GM19468 (cell line): ENCODE data around the gene SYNE1.

Experiments
- ATAC-seq: cut with Tn5 transposase; IDR thresholded peaks from one replicate; pipeline ENCODE4 v1.9.1; 2021; ENCODE audit warnings: mild to moderate bottlenecking, moderate library complexity, moderate number of reproducible peaks; ENCODE audit not compliant: unreplicated experiment; ENCODE audit errors: extremely low read depth

SYNE1 gene

DNA sequence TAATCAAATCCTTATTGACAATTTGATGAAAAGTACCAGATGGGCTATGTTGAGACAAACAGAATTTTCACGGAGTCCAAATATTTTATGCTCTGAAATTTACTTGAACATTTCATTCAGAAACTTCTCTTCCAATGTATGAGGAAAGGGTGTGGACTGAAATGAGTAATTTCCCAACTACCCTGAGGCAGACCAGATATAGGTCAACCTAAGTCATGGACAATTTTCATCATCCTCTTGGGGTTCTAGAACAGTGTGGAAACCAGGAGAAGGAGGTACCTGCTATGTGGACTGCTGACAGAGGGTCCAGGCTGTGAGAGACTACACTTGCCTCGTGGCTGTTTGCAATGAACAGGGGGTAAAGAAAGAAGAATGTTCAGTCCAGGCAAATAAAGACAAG is 506.7 kb downstream of the SYNE1 start:
- ATAC-seq, result no peak

DNA sequence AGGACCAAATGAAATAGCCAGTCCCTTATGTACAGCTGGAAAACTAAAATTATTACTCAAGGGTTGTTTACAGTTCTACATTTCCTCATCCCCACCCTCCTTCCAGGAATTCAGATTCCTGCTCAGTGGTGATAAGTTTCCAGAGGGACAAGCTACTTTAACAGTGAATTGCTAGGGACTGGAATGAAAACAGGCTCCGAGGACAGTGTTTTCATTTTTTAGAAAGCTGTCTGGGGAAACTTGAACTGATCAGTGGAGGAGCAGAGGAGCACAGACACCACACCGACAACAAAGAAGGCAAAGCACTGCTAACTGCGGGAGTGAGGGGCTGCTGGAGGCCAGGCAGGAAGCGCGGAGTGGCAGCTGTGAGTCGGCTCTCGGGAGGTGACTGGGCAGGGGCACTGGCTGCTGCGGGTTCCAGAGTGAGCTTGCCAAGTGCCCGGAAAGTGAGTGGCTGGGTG is 507.4 kb downstream of the SYNE1 start:
- ATAC-seq, result no peak

DNA sequence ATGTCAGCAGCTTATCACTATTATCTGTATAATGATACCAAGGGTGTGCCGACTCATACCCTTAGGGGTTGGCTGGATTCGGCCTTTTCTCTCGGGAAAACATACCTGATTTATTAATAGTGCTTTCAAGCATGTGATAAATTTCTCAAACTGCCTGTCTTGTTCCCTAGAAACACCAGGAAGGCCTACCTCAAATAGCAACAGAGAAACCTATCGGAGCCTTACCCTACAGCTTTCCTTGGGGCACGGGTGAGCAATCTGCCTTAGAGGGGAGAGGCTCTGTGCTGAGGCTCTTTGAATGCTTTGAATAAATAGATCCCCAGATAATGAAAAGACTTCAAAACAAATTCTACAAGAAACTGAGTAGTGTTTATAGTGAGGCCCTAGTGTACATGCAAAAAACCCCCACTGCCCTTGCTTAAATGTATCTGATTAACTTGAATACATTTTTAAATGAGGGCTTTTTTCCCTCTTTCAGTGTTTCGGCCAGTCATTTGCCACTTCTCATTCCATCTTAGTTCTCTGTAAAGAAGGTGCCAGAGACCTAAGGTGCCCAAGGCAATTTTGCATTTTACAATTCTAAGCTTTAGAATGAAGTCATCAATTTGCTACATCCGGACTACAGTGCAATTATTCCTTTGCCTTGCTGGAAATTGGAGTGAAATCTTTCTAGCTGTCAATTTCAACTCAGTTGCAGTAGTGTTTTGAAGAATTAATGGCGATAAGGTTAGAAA is 509.6 kb downstream of the SYNE1 start:
- ATAC-seq, result no peak

DNA sequence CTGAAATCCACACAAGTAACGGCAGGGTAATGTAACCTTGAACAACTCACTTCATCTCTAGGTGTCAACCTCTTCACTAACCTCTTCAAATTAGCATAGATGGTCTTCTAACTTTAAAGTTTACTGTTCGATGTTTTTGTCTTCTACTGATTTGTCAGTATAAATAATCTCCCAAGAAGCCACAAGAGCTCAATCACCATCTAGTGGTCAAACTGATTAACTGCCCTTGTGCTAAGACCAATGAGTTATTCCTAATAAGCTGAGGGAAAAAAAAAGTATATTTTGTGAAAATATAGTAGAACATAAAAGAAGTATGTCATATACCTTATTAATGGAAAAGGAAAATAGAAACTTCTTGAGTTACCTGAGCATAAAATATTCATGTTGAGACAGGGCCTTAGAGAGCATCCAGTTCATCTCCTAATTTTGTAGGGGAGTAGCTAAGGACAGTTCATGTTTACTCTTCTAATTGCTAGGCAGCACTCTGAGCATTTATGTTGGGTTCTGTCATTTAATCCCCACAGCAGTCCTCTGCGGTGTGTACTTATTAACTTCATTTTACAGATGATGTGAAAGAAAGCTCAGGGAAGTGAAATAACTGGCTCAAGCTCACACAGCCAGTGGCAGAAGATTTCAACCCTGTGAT is 512.6 kb downstream of the SYNE1 start:
- peak; percentile 71 for ATAC-seq

DNA sequence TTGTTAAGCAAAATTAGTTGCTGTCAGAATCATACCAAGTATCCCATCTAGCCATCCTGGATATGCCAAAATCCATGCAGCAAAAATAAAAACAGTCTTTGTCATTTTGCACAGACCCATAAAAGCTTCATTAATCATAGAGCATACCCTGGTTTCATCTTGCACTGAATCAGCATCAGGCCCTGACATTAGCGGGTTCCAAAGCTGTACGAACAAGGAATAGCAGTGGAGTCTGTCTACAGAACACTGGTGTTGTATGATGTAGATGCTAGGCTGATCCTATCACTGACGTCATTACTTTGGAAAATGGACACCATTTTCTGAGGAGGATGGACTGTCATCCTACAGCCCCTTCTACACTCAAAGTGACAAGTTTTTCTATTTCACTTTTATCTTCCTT is 514.1 kb downstream of the SYNE1 start:
- ATAC-seq, result no peak

DNA sequence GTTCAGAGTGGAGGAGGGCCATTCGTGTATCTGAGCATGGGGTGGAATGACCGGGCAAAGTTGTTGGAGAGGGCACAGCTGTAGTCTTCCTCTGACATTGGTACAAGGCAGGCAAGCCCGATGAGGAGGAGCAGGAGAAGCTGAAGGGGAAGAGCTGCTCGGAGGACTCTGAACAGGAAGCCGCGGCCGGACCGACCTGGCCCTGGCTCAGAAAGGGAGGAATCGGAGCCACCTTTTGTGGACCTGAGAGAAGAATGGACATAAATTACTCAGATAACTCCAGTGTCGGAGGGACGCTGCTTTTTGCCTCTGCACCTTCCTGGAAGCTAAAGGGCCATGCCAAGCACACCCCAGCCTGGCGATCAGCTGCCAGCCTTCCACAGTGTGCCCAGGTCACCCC is 514.7 kb downstream of the SYNE1 start:
- ATAC-seq, result no peak

DNA sequence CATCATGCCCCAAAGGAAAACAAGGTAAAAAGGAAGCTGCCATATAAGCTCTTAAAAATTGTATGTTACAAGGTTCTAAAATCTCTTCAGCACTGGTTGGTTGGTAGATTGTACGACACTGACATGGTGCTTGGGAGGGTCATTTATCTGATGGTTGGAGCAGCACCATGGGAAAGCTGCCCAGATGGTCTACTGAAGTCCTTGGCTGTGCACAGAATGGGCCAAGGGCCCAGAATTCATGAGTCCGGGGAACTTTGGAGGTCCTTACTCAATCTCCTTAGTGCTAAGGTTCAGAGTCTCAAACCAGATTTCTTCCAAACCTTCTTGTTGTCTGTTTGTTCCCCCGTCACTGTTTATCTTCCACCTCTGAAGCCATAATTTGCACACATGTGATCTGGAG is 515.3 kb downstream of the SYNE1 start:
- ATAC-seq, result no peak

DNA sequence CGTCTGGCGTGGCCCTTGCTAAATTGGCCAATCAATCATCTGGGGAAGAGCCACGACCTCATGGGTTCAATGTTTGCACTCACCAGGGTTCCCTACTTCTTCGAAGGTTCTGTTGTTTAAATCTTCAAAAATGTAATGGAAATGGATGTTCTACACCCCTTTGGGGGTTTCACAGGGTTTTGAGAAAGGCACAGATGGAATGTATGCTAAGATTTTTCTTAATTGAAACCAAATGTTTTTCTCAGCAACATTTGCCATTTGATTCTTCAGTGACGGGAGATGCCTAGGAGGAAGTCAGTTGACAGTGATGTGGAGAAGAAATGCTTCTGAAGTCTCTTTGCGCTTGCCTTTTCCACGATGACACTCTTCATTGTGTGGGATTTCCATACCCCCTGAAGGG is 517.3 kb downstream of the SYNE1 start:
- no peak for ATAC-seq

DNA sequence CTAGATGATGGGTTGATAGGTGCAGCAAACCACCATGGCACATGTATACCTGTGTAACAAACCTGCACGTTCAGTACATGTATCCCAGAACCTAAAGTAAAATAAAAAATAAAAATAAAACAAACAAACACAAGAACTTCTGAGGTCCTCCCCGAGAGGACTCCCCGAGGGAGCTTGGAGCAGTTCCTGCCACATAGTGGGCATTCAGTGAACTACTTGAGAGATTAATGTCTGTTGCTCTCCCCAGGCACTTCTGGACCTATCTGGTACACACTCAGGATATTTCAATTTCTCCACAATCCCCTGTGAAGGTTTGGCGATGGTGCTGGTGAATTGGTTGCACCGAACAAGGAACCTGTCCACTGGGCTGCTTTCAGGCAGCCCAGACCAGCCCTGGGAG is 518.5 kb downstream of the SYNE1 start:
- ATAC-seq, result no peak

DNA sequence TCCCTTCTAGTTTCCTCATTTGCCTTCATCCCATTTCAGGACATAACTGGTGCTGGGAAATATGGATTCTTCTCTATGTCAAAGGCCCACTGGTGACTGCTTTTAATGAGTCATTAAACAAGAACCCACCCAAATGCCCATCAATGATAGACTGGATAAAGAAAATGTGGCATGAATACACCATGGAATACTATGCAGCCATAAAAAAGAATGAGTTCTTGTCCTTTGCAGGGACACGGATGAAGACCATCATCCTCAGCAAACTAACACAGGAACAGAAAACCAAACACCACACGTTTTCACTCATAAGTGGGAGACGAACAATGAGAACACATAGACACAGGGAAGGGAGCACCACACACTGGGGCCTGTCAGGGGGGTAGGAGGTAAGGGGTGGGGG is 518.9 kb downstream of the SYNE1 start:
- ATAC-seq, result no peak

DNA sequence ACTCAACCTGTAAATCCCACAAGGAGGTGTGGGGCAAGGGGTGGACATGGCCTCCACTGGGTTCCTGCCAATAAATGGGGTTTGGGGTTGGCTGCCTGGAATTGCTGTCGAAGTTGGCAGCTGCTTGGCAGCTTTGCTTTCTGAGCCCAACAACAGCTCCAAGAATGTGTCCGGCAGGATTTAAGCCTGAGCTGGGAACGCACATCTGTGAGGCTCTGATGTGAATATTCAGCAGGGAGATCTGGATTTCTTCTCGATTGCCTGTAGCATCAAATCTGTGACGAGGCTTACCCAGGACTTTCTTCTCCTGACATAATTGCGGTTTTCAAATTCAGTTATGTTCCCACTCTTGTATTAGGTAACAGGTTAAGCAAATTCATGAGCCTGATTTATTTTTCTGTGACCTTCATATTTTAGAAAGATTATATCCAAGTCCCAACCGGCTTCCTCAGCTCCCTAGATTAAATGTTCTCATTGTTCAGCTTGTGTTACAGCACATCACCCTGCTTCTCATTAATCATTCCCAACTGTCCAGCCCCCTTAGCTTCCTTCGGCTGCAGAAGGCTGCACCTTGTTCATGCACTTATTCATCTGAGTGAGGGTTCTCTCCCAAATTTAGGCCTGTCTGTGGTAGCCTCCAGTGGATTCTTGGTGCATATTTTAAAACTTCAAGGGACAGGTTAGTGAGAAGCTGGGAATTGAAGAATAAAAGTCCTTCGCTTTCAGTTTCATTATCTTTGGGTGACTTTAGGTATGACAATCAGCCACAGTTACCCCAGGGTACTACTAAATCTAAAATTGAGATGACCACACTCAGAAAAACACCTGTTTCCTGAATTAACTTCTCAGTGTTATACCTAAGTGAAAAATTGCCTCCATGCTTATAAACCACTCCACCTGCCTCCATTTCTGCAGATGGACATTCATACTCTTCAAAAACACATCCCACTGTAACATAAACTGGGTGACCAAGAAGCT is 519.7 kb downstream of the SYNE1 start:
- peak; percentile 72 for ATAC-seq

DNA sequence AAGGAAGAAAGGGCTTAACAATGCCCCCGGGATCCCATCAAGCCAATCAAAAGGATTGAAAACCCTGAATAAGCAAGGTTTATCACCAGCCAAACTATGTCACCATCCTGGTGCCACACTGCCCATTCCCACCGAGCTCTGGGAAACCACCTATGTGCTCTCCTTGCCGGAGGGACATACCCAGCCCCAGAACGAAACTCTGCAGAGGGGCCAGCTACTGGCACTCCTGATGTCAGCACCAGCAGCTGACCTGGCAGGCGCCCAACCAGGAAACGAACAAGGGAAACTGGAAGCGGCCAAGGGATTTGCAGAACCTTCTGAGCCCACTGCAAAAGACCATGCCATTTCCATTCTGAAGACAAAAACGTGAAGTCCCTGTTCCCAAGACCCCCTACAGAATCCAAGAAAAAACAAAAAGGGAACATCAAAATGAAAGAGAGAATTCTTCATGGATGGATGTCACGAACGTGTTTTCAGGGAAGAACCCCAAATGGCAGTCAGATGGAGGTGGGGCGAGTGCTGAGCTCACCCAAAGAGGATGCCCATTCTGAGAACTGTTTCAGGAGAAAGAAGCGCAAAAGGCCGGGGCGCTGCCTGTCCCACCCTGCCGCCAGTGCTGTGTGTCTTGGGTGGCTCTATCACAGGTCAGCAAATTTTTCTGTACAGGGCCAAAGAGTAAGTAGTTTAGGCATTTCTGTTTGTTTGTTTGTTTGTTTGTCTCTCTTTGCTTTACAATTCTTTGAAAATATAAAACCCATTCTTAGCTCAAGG is 524.5 kb downstream of the SYNE1 start:
- no peak for ATAC-seq

DNA sequence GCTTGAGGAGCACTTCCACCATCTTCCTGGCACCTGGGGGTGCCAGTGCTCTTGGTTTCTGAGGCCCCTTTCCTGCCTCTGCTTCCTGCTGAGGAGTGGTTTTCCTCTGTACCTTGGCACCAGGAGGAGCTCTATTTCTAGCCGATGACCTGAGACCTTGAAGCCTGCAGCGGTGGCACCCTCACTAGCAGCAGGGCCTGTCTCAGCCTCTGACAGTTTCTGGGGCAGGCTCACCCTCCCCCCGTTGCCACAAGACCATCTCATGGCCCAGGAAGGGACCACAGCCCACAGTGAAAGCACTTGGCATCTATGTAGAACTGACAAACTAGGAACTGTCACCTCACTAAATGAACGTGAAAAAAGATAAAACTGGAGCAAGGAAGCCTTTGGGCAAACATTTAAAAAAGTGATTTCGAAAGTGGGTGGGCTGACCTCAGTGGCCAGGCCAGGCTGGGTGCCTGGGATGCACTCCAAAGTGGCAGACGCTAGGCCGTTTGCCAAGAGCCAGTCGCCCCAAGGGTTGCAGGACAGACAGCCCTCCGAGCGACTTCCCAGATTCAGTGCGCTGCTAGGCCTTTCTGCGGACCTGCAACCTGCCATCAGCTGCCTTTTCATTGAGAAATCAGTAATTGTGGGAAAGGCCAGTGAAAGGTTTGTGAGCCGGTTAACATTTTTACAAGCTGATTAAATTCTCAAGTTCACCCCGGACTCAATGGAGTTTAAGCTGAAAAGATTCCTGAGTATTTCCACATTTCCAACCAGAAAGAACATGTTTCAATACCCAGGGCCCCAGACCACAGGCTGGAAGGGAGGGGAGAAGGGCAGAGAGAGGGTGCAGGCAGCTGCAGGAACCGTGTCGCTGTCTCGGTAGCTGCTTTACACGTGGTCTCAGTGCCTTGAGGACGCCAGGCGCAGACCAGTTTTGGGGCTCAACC is 526.0 kb downstream of the SYNE1 start:
- ATAC-seq, result no peak

DNA sequence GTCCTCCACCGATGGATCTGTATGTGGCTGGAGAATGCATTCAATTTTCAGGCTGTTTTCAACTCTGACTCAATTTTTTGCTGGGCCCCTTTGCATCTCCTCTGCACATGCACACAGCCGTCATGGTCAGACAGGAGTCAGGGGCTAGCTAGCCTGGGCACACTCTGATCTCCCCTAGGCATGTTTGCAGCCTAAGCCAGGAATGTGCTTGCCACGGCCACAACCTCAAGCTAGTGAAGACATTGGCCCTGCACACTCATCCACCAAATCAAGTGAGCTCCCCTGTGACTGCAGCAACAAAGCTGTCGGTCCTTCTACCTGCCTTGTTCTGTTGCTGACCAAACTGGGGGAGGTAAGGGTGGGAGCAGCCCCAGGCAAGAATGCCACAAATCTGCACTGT is 529.2 kb downstream of the SYNE1 start:
- no peak for ATAC-seq

DNA sequence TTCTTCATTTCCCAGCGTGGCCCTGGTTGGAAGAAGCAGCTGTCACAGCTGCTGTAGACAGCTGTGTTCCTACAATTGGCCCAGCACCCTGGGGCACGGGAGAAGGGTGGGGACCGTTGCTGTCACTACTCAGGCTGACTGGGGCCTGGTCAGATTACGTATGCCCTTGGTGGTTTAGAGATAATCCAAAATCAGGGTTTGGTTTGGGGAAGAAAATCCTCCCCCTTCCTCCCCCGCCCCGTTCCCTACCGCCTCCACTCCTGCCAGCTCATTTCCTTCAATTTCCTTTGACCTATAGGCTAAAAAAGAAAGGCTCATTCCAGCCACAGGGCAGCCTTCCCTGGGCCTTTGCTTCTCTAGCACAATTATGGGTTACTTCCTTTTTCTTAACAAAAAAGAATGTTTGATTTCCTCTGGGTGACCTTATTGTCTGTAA is 537.0 kb downstream of the SYNE1 start:
- ATAC-seq, result no peak

DNA sequence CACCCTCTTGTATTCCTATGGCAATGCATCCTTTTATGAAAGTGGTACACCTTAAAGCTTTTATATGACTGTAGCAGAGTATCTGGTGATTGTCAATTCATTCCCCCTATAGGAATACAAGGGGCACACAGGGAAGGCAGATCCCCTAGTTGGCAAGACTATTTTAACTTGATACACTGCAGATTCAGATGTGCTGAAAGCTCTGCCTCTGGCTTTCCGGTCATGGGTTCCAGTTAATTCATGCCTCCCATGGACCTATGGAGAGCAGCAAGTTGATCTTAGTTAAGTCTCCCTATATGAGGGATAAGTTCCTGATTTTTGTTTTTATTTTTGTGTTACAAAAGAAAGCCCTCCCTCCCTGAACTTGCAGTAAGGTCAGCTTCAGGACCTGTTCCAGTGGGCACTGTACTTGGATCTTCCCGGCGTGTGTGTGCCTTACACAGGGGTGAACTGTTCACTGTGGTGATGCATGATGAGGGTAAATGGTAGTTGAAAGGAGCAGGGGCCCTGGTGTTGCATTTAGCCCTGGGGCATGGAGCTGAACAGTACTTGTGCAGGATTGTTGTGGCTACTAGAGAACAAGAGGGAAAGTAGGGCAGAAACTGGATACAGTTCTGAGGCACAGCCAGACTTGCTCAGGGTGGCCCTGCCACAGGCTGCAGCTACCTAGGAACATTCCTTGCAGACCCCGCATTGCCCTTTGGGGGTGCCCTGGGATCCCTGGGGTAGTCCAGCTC is 537.5 kb downstream of the SYNE1 start:
- ATAC-seq, result no peak

DNA sequence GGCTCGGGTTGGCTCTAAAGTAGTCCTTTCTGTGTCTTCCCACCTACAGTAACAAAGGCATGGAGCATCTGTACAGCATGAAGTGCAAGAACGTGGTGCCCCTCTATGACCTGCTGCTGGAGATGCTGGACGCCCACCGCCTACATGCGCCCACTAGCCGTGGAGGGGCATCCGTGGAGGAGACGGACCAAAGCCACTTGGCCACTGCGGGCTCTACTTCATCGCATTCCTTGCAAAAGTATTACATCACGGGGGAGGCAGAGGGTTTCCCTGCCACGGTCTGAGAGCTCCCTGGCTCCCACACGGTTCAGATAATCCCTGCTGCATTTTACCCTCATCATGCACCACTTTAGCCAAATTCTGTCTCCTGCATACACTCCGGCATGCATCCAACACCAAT is 538.5 kb downstream of the SYNE1 start:
- no peak for ATAC-seq

DNA sequence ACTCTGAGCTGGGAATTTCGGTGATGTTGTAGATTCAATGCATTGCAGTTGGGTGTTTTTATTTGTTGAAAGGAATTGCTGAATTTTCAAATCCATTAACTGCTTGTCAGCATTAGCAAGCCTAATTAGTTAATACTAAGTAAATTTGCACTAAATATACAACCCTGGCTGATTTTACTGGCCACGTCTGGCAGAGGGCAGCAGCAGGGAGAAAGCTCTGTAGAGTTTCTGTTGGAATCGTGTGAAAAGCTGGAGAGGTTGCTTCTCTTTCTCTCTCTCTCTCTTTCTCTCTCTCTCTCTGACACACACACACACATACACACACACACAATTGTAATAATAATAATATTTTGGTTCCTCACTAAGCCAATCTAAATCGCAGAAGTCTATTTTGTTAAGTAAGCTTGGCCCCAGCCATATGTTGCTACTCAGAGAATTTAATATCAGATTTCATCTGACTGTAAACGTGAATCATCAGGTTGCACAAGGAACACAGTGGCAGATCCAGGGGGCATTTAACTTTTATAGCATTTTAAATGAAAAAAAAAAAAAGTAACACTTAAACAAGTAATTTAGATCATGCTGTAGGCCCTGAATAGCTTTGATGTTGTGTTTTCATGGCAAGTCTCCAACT is 540.2 kb downstream of the SYNE1 start:
- ATAC-seq, result no peak
